ENCODE measurements around the gene HOXA3. TPM values are rescaled to one million over a fixed set of nuclear protein-coding genes. Genes with fewer than 3 reads are reported as not detected.

The HOXA3 gene
- total RNA-seq, 2 experiments from 2014 or later, result not detected

GRCh38 chr7:27175626-27176523 lies 23.5 kb upstream of the HOXA3 start:
- ChIA-PET CTCF (interaction anchor here (0.7 to 10.4 kb wide), 7 partner anchors 10 to 489 kb away, joined by 3 to 61 read pairs (median 5); partner anchors contain the start of genes HOXA3, HOXA7 and HOXA9), POLR2A (no interaction called here)
- intact Hi-C loops (cut with micrococcal nuclease), result no loop called here
- Mint-ChIP-seq H3K27me3 (peaks cover 70% of the 10 kb centered on the region), H3K9me3 (no peaks in the 10 kb centered on the region), H3K27ac (no peak overlapping the region), H3K4me1 (ENCODE audit: low read depth) (peaks cover 15% of the 10 kb centered on the region), H3K4me3 (no peak overlapping the region), H3K36me3 (ENCODE audit: low read depth) (no peaks in the 10 kb centered on the region)
- no peak for TF ChIP-seq CTCF (IDR thresholded peaks at IDR 0.05)
- ATAC-seq (no peak), DNase-seq (no peak)

GRCh38 chr7:27174874-27175625 lies 22.7 kb upstream of the HOXA3 start:
- no peaks in the 10 kb centered on the region for H3K36me3 Mint-ChIP-seq (ENCODE audit: low read depth)
- intact Hi-C loops (cut with micrococcal nuclease), result loop anchor here (5.0 kb wide), 1 partner anchor 67 kb away; the partner anchor contains the start of gene EVX1
- peaks cover 15% of the 10 kb centered on the region for H3K4me1 Mint-ChIP-seq (ENCODE audit: low read depth)
- H3K9me3 Mint-ChIP-seq, result no peaks in the 10 kb centered on the region
- DNase-seq (no peak), ATAC-seq (no peak)
- no peak overlapping the region for H3K27ac Mint-ChIP-seq
- TF ChIP-seq CTCF (IDR thresholded peaks at IDR 0.05), result no peak
- ChIA-PET POLR2A (no interaction called here), CTCF (interaction anchor here (0.7 to 10.4 kb wide), 5 partner anchors 12 to 23 kb away, joined by 4 to 61 read pairs (median 7); partner anchors contain the start of gene HOXA3)
- peaks cover 72% of the 10 kb centered on the region for H3K27me3 Mint-ChIP-seq
- H3K4me3 Mint-ChIP-seq, result peak overlapping the region; percentile 12

- DNase-seq (no peak), ATAC-seq (no peak)
- no peak within 1 kb of the TSS for H3K27ac Mint-ChIP-seq
- ChIA-PET POLR2A (interaction anchor here (0.6 kb wide), 1 partner anchor 533 kb away, joined by 3 read pairs; no protein-coding TSS in a partner anchor), CTCF (interaction anchor here (1.3 to 10.4 kb wide), 5 partner anchors 10 to 22 kb away, joined by 4 to 61 read pairs (median 8); partner anchors contain the start of gene HOXA11)
- TF ChIP-seq CTCF (IDR thresholded peaks at IDR 0.05), result no peak
- peaks cover 15% of the 10 kb centered on the region for H3K4me1 Mint-ChIP-seq (ENCODE audit: low read depth)
- intact Hi-C loops (cut with micrococcal nuclease), result loop anchor here (5.0 kb wide), 1 partner anchor 68 kb away; the partner anchor contains the start of gene EVX1
- H3K4me3 Mint-ChIP-seq, result peak within 1 kb of the TSS; percentile 35
- H3K27me3 Mint-ChIP-seq, result peaks cover 70% of the 10 kb centered on the region
- no peaks in the 10 kb centered on the region for H3K9me3 Mint-ChIP-seq
- no peaks in the 10 kb centered on the region for H3K36me3 Mint-ChIP-seq (ENCODE audit: low read depth)
Measured at GRCh38 chr7:27173956-27174873, 21.8 kb upstream of the HOXA3 start, which contains the start of gene HOXA10. TSS of gene HOXA10 (minus strand) at chr7:27174320. CDS start at chr7:27174306, 14 bp downstream.

- TF ChIP-seq CTCF (IDR thresholded peaks at IDR 0.05), result no peak
- Mint-ChIP-seq H3K27me3 (peaks cover 72% of the 10 kb centered on the region), H3K4me1 (ENCODE audit: low read depth) (peaks cover 19% of the 10 kb centered on the region), H3K9me3 (no peaks in the 10 kb centered on the region), H3K4me3 (no peak overlapping the region), H3K36me3 (ENCODE audit: low read depth) (no peaks in the 10 kb centered on the region), H3K27ac (no peak overlapping the region)
- intact Hi-C loops (cut with micrococcal nuclease), result loop anchor here (5.0 kb wide), 1 partner anchor 69 kb away; the partner anchor contains the start of gene EVX1
- ATAC-seq (peak; percentile 68), DNase-seq (no peak)
- ChIA-PET POLR2A (interaction anchor here (0.6 to 0.9 kb wide), 2 partner anchors 14 to 532 kb away, joined by 3 read pairs; no protein-coding TSS in a partner anchor), CTCF (interaction anchor here (0.6 to 10.4 kb wide), 6 partner anchors 11 to 24 kb away, joined by 3 to 61 read pairs (median 8); partner anchors contain the start of gene HOXA11)
Measured at GRCh38 chr7:27173511-27173955, 21.1 kb upstream of the HOXA3 start.
